GM10847 (cell line): Measurements from ENCODE around the gene PARK7.

ENCODE experiments used
- POLR2A ChIP-seq: IDR thresholded peaks from 2 replicates; pipeline ENCODE4 v1.6.1; 2011; ENCODE audit not compliant: insufficient read length; ENCODE audit errors: extremely low read depth

Gene PARK7

GRCh38 chr1:7971024-7971423, 9.5 kb downstream of the PARK7 start:
- TF ChIP-seq POLR2A = no peak

- no peak for TF ChIP-seq POLR2A
Measured at GRCh38 chr1:7972285-7972684, 10.8 kb downstream of the PARK7 start.

GRCh38 chr1:7973086-7973485, 11.6 kb downstream of the PARK7 start:
- no peak for TF ChIP-seq POLR2A

GRCh38 chr1:7975212-7975865, 13.8 kb downstream of the PARK7 start:
- no peak for TF ChIP-seq POLR2A

GRCh38 chr1:7980984-7981383, 19.5 kb downstream of the PARK7 start:
- TF ChIP-seq POLR2A = no peak

- no peak for TF ChIP-seq POLR2A
Measured at GRCh38 chr1:7983086-7983778, 21.7 kb downstream of the PARK7 start.

- no peak for TF ChIP-seq POLR2A
Measured at GRCh38 chr1:7984811-7985210, 23.3 kb downstream of the PARK7 start.

- TF ChIP-seq POLR2A = no peak
Measured at GRCh38 chr1:7985851-7986612, 24.5 kb downstream of the PARK7 start.

- TF ChIP-seq POLR2A = no peak
Measured at GRCh38 chr1:7987528-7987927, 26.0 kb downstream of the PARK7 start.

- TF ChIP-seq POLR2A = no peak
Measured at GRCh38 chr1:7988576-7988975, 27.1 kb downstream of the PARK7 start.

GRCh38 chr1:7989762-7990428, 28.4 kb downstream of the PARK7 start:
- no peak for TF ChIP-seq POLR2A

- no peak for TF ChIP-seq POLR2A
Measured at GRCh38 chr1:7991504-7992440, 30.3 kb downstream of the PARK7 start.

- TF ChIP-seq POLR2A = no peak
Measured at GRCh38 chr1:7992885-7993284, 31.4 kb downstream of the PARK7 start.
